CD14-positive monocyte (primary cell): ENCODE measurements around the gene JMJD7. TPM values are rescaled to one million over a fixed set of nuclear protein-coding genes. Genes with fewer than 3 reads are reported as not detected.

Source experiments
- DNase-seq, 3 donors: peaks; one replicate each; pipeline ENCODE4 v3.0.0-alpha.2; 2011 to 2022
- H2AFZ ChIP-seq: 2 replicates; pipeline ENCODE4 v1.6.0; 2012; ENCODE audit warnings: mild to moderate bottlenecking, low read depth, low read length, inconsistent platforms; ENCODE audit not compliant: insufficient read depth, poor library complexity, severe bottlenecking
- H3K27ac ChIP-seq, 2 donors: 1 replicate in 1 of 2; 2 replicates in 1 of 2; pipeline ENCODE4 v1.5.1; 2012 to 2013; ENCODE audit warnings: low read length in 2 of 2, control low read depth in 1 of 2, inconsistent platforms in 1 of 2, low read depth in 1 of 2, mild to moderate bottlenecking in 1 of 2
- H3K27me3 ChIP-seq, 2 donors: one replicate each; pipeline versions ENCODE4 v1.6.0 to v1.6.1; 2011 to 2013; ENCODE audit warnings: low read length in 2 of 2; ENCODE audit not compliant: control insufficient read depth in 2 of 2, insufficient read depth in 2 of 2
- H3K36me3 ChIP-seq, 2 donors: replicated peaks in 1 of 2; 1 replicate in 1 of 2; 2 replicates in 1 of 2; pipeline versions ENCODE4 v1.5.1 to v1.6.1; 2012 to 2013; ENCODE audit warnings: low read length in 2 of 2, control low read depth in 1 of 2, inconsistent platforms in 1 of 2, mild to moderate bottlenecking in 1 of 2; ENCODE audit not compliant: insufficient read depth in 2 of 2, control insufficient read depth in 1 of 2
- H3K4me1 ChIP-seq, 2 donors: 1 replicate in 1 of 2; 2 replicates in 1 of 2; pipeline versions ENCODE4 v1.5.1 to v1.6.1; 2012 to 2013; ENCODE audit warnings: low read length in 2 of 2, control low read depth in 1 of 2, inconsistent platforms in 1 of 2, mild to moderate bottlenecking in 1 of 2, moderate library complexity in 1 of 2; ENCODE audit not compliant: insufficient read depth in 2 of 2, control insufficient read depth in 1 of 2
- H3K4me2 ChIP-seq: replicated peaks from 2 replicates; pipeline ENCODE3; 2012; ENCODE audit warnings: low read length, moderate library complexity, mild to moderate bottlenecking; ENCODE audit not compliant: poor library complexity, severe bottlenecking; ENCODE audit errors: extremely low read depth
- H3K4me3 ChIP-seq, 3 experiments: fragments of 200-600 bp in 1 of 3; sonication (generic) in 1 of 3; replicated peaks in 1 of 3; 1 replicate in 2 of 3; 2 replicates in 1 of 3; pipeline ENCODE4 v1.5.1; 2011 to 2013; ENCODE audit warnings: low read length in 3 of 3, mild to moderate bottlenecking in 3 of 3, control low read depth in 2 of 3, low read depth in 2 of 3, inconsistent platforms in 1 of 3, moderate library complexity in 1 of 3
- H3K79me2 ChIP-seq: 2 replicates; pipeline ENCODE4 v1.6.0; 2012; ENCODE audit warnings: mild to moderate bottlenecking, control low read depth, inconsistent platforms, low read length, moderate library complexity; ENCODE audit not compliant: insufficient read depth
- H3K9ac ChIP-seq: 2 replicates; pipeline ENCODE4 v1.6.0; 2017; ENCODE audit warnings: low read length, mild to moderate bottlenecking; ENCODE audit not compliant: insufficient read depth, poor library complexity, severe bottlenecking
- H3K9me3 ChIP-seq, 2 donors: replicated peaks in 1 of 2; 1 replicate in 1 of 2; 2 replicates in 1 of 2; pipeline versions ENCODE4 v1.5.1 to v1.6.1; 2012 to 2013; ENCODE audit warnings: low read length in 2 of 2, control low read depth in 1 of 2; ENCODE audit not compliant: control insufficient read depth in 1 of 2, insufficient read depth in 1 of 2
- H4K20me1 ChIP-seq: 2 replicates; pipeline ENCODE4 v1.6.0; 2012; ENCODE audit warnings: mild to moderate bottlenecking, low read length, control low read depth, moderate library complexity; ENCODE audit not compliant: insufficient read depth
- H3K27ac Mint-ChIP-seq, 7 donors: one replicate each; pipeline ENCODE4 v1.8.0; 2020; ENCODE audit warnings: mild to moderate bottlenecking in 7 of 7, mixed read lengths in 7 of 7, moderate library complexity in 6 of 7, inconsistent platforms in 2 of 7
- H3K27me3 Mint-ChIP-seq, 3 donors: one replicate each; pipeline ENCODE4 v1.8.0; 2021 to 2022; ENCODE audit warnings: low read depth in 3 of 3, mild to moderate bottlenecking in 3 of 3, mixed read lengths in 3 of 3, moderate library complexity in 3 of 3, inconsistent platforms in 1 of 3
- H3K36me3 Mint-ChIP-seq, 2 donors: one replicate each; pipeline ENCODE4 v1.8.0; 2020; ENCODE audit warnings: mixed read lengths in 2 of 2, inconsistent platforms in 1 of 2, mild to moderate bottlenecking in 1 of 2
- H3K4me1 Mint-ChIP-seq: one replicate; pipeline ENCODE4 v1.8.0; 2020; ENCODE audit warnings: mild to moderate bottlenecking, mixed read lengths
- H3K4me3 Mint-ChIP-seq, 2 donors: one replicate each; pipeline ENCODE4 v1.8.0; 2020; ENCODE audit warnings: mild to moderate bottlenecking in 2 of 2, mixed read lengths in 2 of 2, moderate library complexity in 1 of 2
- H3K9me3 Mint-ChIP-seq, 7 donors: one replicate each; pipeline ENCODE4 v1.8.0; 2020 to 2022; ENCODE audit warnings: mixed read lengths in 7 of 7, mild to moderate bottlenecking in 6 of 7, moderate library complexity in 6 of 7, inconsistent platforms in 2 of 7
- CTCF ChIP-seq: fragments of 200-600 bp; IDR thresholded peaks from one replicate; pipeline ENCODE4 v1.8.0; 2022; ENCODE audit warnings: antibody characterized with exemption, mild to moderate bottlenecking
- WGBS: methylation state at CpG from one replicate; pipeline ENCODE4 v1.1.5; 2013; ENCODE audit warnings: missing lambda C conversion rate; ENCODE audit not compliant: insufficient coverage; 5-methylcytosine and 5-hydroxymethylcytosine counted together
- intact Hi-C, 2 donors: fragments of 100-400 bp; cut with micrococcal nuclease; formaldehyde crosslinking; loops; one replicate each; pipeline versions ENCODE4 v1.15.0 to v1.15.1; 2023
- polyA plus RNA-seq, 3 donors: library from polyadenylated mRNA; depleted of rRNA in 1 of 3; unstranded in 2 of 3; stranded (reverse) in 1 of 3; fragments of 300-500 nt in 2 of 3; fragments of >200 nt in 1 of 3; fragmentation: Illumina TruSeq in 2 of 3; gene quantifications; 1 replicate in 2 of 3; 2 replicates in 1 of 3; pipeline ENCODE4 v1.2.3, GENCODE V29; 2012 to 2021

The JMJD7 gene
- polyA plus RNA-seq, 3 donors: 11.3 to 18.8 (median 15.2) TPM

- Mint-ChIP-seq H3K27me3 (peaks cover 7 to 9% (median 8%) of the 10 kb centered on the region in 3 donors), H3K36me3 (no peaks in the 10 kb centered on the region), H3K4me3 (no peak overlapping the region), H3K27ac (no peak overlapping the region), H3K9me3 (no peaks in the 10 kb centered on the region), H3K4me1 (no peaks in the 10 kb centered on the region)
- no peaks in the 10 kb centered on the region for H3K27me3 ChIP-seq
- no peak overlapping the region for H3K4me2 ChIP-seq
- no peak for TF ChIP-seq CTCF
- no peaks in the 10 kb centered on the region for H4K20me1 ChIP-seq
- no peak overlapping the region for H3K27ac ChIP-seq
- no peak overlapping the region for H3K4me3 ChIP-seq
- H3K79me2 ChIP-seq: no peaks in the 10 kb centered on the region
- H3K36me3 ChIP-seq: no peaks in the 10 kb centered on the region
- DNase-seq: no peak
- intact Hi-C loops: no loop called here
- H3K9me3 ChIP-seq: no peaks in the 10 kb centered on the region
- H2AFZ ChIP-seq: no peak overlapping the region
- H3K9ac ChIP-seq: no peak overlapping the region
- H3K4me1 ChIP-seq: no peaks in the 10 kb centered on the region
- WGBS: 96% methylated on average over 7 of the region's 9 CpGs
Measured at GRCh38 chr15:41872166-41872747, 44.4 kb downstream of the JMJD7 start.

DNA sequence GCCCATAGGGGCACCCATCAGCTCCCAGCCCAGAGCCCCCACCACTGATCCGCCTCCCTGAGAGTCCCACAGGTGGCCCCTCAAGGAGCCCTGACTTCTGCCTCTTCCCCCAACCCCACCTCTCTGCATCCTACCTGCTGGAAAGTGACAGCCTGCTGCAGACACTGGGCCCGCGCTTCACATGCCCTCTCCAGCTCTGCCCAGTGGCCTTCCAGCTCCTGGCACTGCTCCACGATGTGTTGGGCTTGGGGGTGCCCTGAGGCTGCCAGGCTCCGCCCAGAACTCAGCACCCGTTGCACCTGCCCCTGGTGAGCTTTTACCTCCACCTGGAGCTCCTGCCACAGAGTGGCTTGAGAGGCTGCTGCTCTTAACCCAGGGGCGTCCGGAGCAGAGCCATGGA, 45.8 kb downstream of the JMJD7 start:
- no peaks in the 10 kb centered on the region for H4K20me1 ChIP-seq
- intact Hi-C loops: no loop called here
- no peak overlapping the region for H3K4me2 ChIP-seq
- no peak for DNase-seq
- H3K79me2 ChIP-seq: no peaks in the 10 kb centered on the region
- H2AFZ ChIP-seq: no peak overlapping the region
- no peak for TF ChIP-seq CTCF
- Mint-ChIP-seq H3K9me3 (no peaks in the 10 kb centered on the region), H3K4me1 (no peaks in the 10 kb centered on the region), H3K27me3 (peaks cover 6 to 8% (median 6%) of the 10 kb centered on the region in 3 donors), H3K27ac (no peak overlapping the region), H3K36me3 (no peaks in the 10 kb centered on the region), H3K4me3 (no peak overlapping the region)
- H3K4me3 ChIP-seq: no peak overlapping the region
- 91% methylated on average over 8 of the region's 8 CpGs for WGBS
- no peaks in the 10 kb centered on the region for H3K36me3 ChIP-seq
- no peaks in the 10 kb centered on the region for H3K9me3 ChIP-seq
- no peaks in the 10 kb centered on the region for H3K27me3 ChIP-seq
- no peak overlapping the region for H3K9ac ChIP-seq
- H3K27ac ChIP-seq: no peak overlapping the region
- no peaks in the 10 kb centered on the region for H3K4me1 ChIP-seq
